HepG2 (cell line): ENCODE data around the gene GUCY2F.

ENCODE experiments used
- ESRRA ChIP-seq: sonication (generic); formaldehyde crosslinking; IDR thresholded peaks from 2 replicates; pipeline ENCODE4 v1.5.1; 2020; ENCODE audit warnings: mild to moderate bottlenecking, low read depth, missing genetic modification reagents
- GPN1 ChIP-seq: sonication (generic); formaldehyde crosslinking; IDR thresholded peaks from 2 replicates; pipeline ENCODE4 v1.5.1; 2020; ENCODE audit warnings: missing genetic modification reagents, borderline replicate concordance
- HCFC1 ChIP-seq: fragments of 150-350 bp; IDR thresholded peaks from 2 replicates; pipeline ENCODE4 v1.6.1; 2014; ENCODE audit warnings: low read depth, low read length
- MAX ChIP-seq: IDR thresholded peaks from 2 replicates; pipeline ENCODE4 v1.6.1; 2012; ENCODE audit warnings: inconsistent platforms
- MXI1 ChIP-seq: IDR thresholded peaks from 3 replicates; pipeline ENCODE4 v1.6.1; 2012; ENCODE audit warnings: low read depth, low read length, inconsistent platforms, borderline replicate concordance
- POLR2A ChIP-seq, 2 experiments: IDR thresholded peaks; 2 replicates each; pipeline ENCODE4 v1.6.1; 2011; ENCODE audit warnings: low read depth in 2 of 2, low read length in 2 of 2, mild to moderate bottlenecking in 1 of 2, moderate library complexity in 1 of 2; ENCODE audit not compliant: insufficient read depth in 1 of 2
- POLR2AphosphoS5 ChIP-seq: IDR thresholded peaks from 2 replicates; pipeline ENCODE4 v1.6.1; 2012; ENCODE audit warnings: low read depth, low read length
- TF ChIP-seq, protein P1 (sequence below): sonication (generic); formaldehyde crosslinking; IDR thresholded peaks from 2 replicates; pipeline ENCODE4 v1.5.1; 2020; ENCODE audit warnings: mild to moderate bottlenecking, missing genetic modification reagents, moderate library complexity
- TF ChIP-seq, protein P2 (sequence below): sonication (generic); formaldehyde crosslinking; IDR thresholded peaks from 2 replicates; pipeline ENCODE4 v1.5.0; 2020; ENCODE audit warnings: mild to moderate bottlenecking, missing genetic modification reagents, moderate library complexity

GRCh38 chrX:109472939-109473735, 8.7 kb downstream of the GUCY2F start:
- no peak for TF ChIP-seq GPN1
- TF ChIP-seq, protein P1, sequence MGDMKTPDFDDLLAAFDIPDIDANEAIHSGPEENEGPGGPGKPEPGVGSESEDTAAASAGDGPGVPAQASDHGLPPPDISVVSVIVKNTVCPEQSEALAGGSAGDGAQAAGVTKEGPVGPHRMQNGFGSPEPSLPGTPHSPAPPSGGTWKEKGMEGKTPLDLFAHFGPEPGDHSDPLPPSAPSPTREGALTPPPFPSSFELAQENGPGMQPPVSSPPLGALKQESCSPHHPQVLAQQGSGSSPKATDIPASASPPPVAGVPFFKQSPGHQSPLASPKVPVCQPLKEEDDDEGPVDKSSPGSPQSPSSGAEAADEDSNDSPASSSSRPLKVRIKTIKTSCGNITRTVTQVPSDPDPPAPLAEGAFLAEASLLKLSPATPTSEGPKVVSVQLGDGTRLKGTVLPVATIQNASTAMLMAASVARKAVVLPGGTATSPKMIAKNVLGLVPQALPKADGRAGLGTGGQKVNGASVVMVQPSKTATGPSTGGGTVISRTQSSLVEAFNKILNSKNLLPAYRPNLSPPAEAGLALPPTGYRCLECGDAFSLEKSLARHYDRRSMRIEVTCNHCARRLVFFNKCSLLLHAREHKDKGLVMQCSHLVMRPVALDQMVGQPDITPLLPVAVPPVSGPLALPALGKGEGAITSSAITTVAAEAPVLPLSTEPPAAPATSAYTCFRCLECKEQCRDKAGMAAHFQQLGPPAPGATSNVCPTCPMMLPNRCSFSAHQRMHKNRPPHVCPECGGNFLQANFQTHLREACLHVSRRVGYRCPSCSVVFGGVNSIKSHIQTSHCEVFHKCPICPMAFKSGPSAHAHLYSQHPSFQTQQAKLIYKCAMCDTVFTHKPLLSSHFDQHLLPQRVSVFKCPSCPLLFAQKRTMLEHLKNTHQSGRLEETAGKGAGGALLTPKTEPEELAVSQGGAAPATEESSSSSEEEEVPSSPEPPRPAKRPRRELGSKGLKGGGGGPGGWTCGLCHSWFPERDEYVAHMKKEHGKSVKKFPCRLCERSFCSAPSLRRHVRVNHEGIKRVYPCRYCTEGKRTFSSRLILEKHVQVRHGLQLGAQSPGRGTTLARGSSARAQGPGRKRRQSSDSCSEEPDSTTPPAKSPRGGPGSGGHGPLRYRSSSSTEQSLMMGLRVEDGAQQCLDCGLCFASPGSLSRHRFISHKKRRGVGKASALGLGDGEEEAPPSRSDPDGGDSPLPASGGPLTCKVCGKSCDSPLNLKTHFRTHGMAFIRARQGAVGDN (CRISPR knock-in tag) = no peak
- TF ChIP-seq MAX = no peak
- no peak for TF ChIP-seq POLR2AphosphoS5
- no peak for TF ChIP-seq MXI1
- TF ChIP-seq, protein P2, sequence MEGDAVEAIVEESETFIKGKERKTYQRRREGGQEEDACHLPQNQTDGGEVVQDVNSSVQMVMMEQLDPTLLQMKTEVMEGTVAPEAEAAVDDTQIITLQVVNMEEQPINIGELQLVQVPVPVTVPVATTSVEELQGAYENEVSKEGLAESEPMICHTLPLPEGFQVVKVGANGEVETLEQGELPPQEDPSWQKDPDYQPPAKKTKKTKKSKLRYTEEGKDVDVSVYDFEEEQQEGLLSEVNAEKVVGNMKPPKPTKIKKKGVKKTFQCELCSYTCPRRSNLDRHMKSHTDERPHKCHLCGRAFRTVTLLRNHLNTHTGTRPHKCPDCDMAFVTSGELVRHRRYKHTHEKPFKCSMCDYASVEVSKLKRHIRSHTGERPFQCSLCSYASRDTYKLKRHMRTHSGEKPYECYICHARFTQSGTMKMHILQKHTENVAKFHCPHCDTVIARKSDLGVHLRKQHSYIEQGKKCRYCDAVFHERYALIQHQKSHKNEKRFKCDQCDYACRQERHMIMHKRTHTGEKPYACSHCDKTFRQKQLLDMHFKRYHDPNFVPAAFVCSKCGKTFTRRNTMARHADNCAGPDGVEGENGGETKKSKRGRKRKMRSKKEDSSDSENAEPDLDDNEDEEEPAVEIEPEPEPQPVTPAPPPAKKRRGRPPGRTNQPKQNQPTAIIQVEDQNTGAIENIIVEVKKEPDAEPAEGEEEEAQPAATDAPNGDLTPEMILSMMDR (CRISPR knock-in tag) = peak; percentile 48
- no peak for TF ChIP-seq ESRRA (CRISPR knock-in tag)
- TF ChIP-seq HCFC1 = no peak
- no peak for TF ChIP-seq POLR2A (IDR thresholded peaks at IDR 0.05; ENCODE audit: insufficient read depth in 1 of 2, low read depth in 2 of 2, low read length in 2 of 2)
